SH-SY5Y (cell line): ENCODE results near the gene TRMT11.

Source experiments
- GATA2 ChIP-seq: IDR thresholded peaks from 2 replicates; pipeline ENCODE4 v1.6.1; 2011; ENCODE audit warnings: mild to moderate bottlenecking, low read depth, low read length
- GATA3 ChIP-seq: IDR thresholded peaks from 2 replicates; pipeline ENCODE4 v1.6.1; 2011; ENCODE audit warnings: low read depth, mild to moderate bottlenecking, low read length, moderate library complexity

GRCh38 chr6:125947615-125948014, 38.7 kb upstream of the TRMT11 start:
- no peak for TF ChIP-seq GATA3
- TF ChIP-seq GATA2 = no peak
